Measurements from ENCODE around the gene PPP2R2B.

Gene PPP2R2B

DNA sequence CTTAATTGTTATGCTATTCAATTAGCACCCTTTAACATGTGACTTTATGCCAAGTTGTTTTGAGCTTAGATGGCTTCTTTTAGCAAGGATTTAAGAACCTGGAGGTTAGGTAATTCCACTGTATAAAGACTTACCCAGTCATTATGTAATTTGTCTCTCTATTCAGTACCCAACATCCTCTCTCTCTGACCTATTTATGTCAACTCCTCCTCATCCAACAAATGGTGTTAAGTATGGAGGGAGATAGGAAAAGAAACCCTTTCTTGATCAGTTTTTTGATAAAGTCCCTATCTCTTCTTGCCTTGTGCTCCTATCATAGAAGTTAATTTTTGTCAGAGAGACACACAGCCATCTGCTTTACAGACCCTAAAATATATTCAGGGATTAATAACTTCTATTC, 181.3 kb downstream of the PPP2R2B start:
- TF ChIP-seq, protein P1, sequence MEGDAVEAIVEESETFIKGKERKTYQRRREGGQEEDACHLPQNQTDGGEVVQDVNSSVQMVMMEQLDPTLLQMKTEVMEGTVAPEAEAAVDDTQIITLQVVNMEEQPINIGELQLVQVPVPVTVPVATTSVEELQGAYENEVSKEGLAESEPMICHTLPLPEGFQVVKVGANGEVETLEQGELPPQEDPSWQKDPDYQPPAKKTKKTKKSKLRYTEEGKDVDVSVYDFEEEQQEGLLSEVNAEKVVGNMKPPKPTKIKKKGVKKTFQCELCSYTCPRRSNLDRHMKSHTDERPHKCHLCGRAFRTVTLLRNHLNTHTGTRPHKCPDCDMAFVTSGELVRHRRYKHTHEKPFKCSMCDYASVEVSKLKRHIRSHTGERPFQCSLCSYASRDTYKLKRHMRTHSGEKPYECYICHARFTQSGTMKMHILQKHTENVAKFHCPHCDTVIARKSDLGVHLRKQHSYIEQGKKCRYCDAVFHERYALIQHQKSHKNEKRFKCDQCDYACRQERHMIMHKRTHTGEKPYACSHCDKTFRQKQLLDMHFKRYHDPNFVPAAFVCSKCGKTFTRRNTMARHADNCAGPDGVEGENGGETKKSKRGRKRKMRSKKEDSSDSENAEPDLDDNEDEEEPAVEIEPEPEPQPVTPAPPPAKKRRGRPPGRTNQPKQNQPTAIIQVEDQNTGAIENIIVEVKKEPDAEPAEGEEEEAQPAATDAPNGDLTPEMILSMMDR (IDR thresholded peaks at IDR 0.05; ENCODE audit: insufficient read depth, low read length), result no peak
- TF ChIP-seq SPI1 (IDR thresholded peaks at IDR 0.05; ENCODE audit: borderline replicate concordance, low read depth) (no peak), GABPA (IDR thresholded peaks at IDR 0.05; ENCODE audit: low read depth) (no peak), POLR2AphosphoS5 (IDR thresholded peaks at IDR 0.05; ENCODE audit: low read depth) (no peak)
- TF ChIP-seq, protein P2, sequence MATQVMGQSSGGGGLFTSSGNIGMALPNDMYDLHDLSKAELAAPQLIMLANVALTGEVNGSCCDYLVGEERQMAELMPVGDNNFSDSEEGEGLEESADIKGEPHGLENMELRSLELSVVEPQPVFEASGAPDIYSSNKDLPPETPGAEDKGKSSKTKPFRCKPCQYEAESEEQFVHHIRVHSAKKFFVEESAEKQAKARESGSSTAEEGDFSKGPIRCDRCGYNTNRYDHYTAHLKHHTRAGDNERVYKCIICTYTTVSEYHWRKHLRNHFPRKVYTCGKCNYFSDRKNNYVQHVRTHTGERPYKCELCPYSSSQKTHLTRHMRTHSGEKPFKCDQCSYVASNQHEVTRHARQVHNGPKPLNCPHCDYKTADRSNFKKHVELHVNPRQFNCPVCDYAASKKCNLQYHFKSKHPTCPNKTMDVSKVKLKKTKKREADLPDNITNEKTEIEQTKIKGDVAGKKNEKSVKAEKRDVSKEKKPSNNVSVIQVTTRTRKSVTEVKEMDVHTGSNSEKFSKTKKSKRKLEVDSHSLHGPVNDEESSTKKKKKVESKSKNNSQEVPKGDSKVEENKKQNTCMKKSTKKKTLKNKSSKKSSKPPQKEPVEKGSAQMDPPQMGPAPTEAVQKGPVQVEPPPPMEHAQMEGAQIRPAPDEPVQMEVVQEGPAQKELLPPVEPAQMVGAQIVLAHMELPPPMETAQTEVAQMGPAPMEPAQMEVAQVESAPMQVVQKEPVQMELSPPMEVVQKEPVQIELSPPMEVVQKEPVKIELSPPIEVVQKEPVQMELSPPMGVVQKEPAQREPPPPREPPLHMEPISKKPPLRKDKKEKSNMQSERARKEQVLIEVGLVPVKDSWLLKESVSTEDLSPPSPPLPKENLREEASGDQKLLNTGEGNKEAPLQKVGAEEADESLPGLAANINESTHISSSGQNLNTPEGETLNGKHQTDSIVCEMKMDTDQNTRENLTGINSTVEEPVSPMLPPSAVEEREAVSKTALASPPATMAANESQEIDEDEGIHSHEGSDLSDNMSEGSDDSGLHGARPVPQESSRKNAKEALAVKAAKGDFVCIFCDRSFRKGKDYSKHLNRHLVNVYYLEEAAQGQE (IDR thresholded peaks at IDR 0.05; ENCODE audit: insufficient replicate concordance, low read depth), result no peak

DNA sequence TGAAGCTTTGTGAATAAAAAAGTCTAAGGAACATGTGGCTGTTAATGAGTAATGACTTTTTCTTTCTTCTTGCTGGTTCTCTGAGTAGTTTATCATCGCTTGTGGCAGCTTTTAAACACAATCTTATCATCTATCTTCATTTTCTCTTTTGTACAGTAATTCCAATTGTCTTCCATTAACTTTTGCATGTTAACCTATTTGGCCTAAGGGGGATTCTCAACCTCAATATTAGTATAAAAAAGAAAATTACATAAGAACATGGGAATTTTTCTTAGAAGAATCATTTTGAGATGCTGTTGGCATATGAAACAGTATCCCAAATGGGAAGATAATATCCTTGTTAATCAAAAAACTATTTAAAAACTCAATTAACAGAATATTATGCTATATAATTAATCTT, 182.9 kb downstream of the PPP2R2B start:
- TF ChIP-seq, protein P2 (IDR thresholded peaks at IDR 0.05; ENCODE audit: insufficient replicate concordance, low read depth), result no peak
- no peak for TF ChIP-seq POLR2AphosphoS5 (IDR thresholded peaks at IDR 0.05; ENCODE audit: low read depth)
- TF ChIP-seq, protein P1 (IDR thresholded peaks at IDR 0.05; ENCODE audit: insufficient read depth, low read length), result no peak
- no peak for TF ChIP-seq SPI1 (IDR thresholded peaks at IDR 0.05; ENCODE audit: borderline replicate concordance, low read depth)
- TF ChIP-seq GABPA (IDR thresholded peaks at IDR 0.05; ENCODE audit: low read depth), result no peak
- Histone ChIP-seq H3K27ac (replicated peaks) (no peak overlapping the region), H3K4me3 (replicated peaks; ENCODE audit: insufficient read depth, low read length) (no peak overlapping the region), H3K27me3 (ENCODE audit: insufficient read depth, poor library complexity, severe bottlenecking) (peaks cover 2% of the 10 kb centered on the region)
- DNase-seq (ENCODE audit: low read depth in 1 of 2, low spot score in 1 of 2), result no peak

More for the DNA sequence above, 181.3 kb downstream of the PPP2R2B start:
- Histone ChIP-seq H3K27ac (replicated peaks) (no peak overlapping the region), H3K4me3 (replicated peaks; ENCODE audit: insufficient read depth, low read length) (no peak overlapping the region), H3K27me3 (ENCODE audit: insufficient read depth, poor library complexity, severe bottlenecking) (peaks cover 3% of the 10 kb centered on the region)
- no peak for DNase-seq (ENCODE audit: low read depth in 1 of 2, low spot score in 1 of 2)

DNA sequence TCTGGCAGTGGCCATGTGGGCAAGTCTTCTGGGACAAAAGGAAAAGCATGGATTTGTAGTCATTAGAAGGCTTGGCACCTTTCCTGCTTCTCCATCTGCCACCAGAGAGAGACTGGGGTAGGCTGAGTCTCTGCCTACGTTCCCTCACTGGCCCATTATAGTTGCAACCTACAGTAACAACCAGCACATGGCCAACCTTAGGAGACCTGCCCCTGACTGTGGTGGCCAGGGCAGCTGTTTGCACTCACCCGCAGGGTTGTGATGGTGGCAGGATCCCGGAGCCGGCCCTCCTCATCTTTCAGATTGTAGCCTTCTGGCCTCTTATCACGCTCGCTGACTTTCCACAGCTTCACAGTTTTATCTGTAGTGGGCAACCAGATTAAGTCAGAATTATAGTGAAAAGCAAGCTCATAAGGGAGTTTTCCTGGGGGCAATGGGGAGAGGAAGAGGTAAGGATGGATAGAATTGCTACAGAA, 187.6 kb downstream of the PPP2R2B start:
- Histone ChIP-seq H3K27ac (replicated peaks) (no peak overlapping the region), H3K4me3 (replicated peaks; ENCODE audit: insufficient read depth, low read length) (no peak overlapping the region), H3K27me3 (ENCODE audit: insufficient read depth, poor library complexity, severe bottlenecking) (no peaks in the 10 kb centered on the region)
- no peak for TF ChIP-seq SPI1 (IDR thresholded peaks at IDR 0.05; ENCODE audit: borderline replicate concordance, low read depth)
- no peak for TF ChIP-seq GABPA (IDR thresholded peaks at IDR 0.05; ENCODE audit: low read depth)
- TF ChIP-seq, protein P2 (IDR thresholded peaks at IDR 0.05; ENCODE audit: insufficient replicate concordance, low read depth), result no peak
- no peak for DNase-seq (ENCODE audit: low read depth in 1 of 2, low spot score in 1 of 2)
